CD4-positive, alpha-beta memory T cell (primary cell): Measurements from ENCODE around the gene TLN1. TPM values are rescaled to one million over a fixed set of nuclear protein-coding genes. Genes with fewer than 3 reads are reported as not detected.

Experiments
- CTCF ChIA-PET: fragments of 350-600 bp; sonication (Branson Sonifier 250); formaldehyde crosslinking; loops from one replicate; lab custom pipeline; 2021; ENCODE audit warnings: inconsistent platforms; ENCODE audit not compliant: partially characterized antibody; lab: Charles Lee
- POLR2A ChIA-PET: fragments of 350-600 bp; sonication (Branson Sonifier 250); formaldehyde crosslinking; loops from one replicate; lab custom pipeline; 2021; ENCODE audit not compliant: partially characterized antibody; lab: Charles Lee
- DNase-seq, 5 donors: peaks; one replicate each; pipeline versions ENCODE4 v3.0.0 to v3.0.0-alpha.2; 2020 to 2022; ENCODE audit warnings: mixed read lengths in 1 of 5
- H3K27ac ChIP-seq: one replicate; pipeline ENCODE4 v1.7.0; 2013; ENCODE audit warnings: low read depth, low read length
- H3K27me3 ChIP-seq: 2 replicates; pipeline ENCODE4 v1.7.0; 2013; ENCODE audit warnings: mild to moderate bottlenecking, low read length, moderate library complexity; ENCODE audit not compliant: insufficient read depth
- H3K36me3 ChIP-seq: 2 replicates; pipeline ENCODE4 v1.7.0; 2013; ENCODE audit warnings: mild to moderate bottlenecking, low read length, moderate library complexity; ENCODE audit not compliant: insufficient read depth
- H3K4me1 ChIP-seq: 2 replicates; pipeline ENCODE4 v1.7.0; 2013; ENCODE audit warnings: mild to moderate bottlenecking, low read length, moderate library complexity; ENCODE audit not compliant: insufficient read depth
- H3K4me3 ChIP-seq, 2 donors: one replicate each; pipeline ENCODE4 v1.7.0; 2013; ENCODE audit warnings: low read length in 2 of 2, mild to moderate bottlenecking in 1 of 2
- H3K9me3 ChIP-seq, 2 donors: one replicate each; pipeline ENCODE4 v1.7.0; 2013; ENCODE audit warnings: low read length in 2 of 2, control low read depth in 1 of 2; ENCODE audit not compliant: control insufficient read depth in 1 of 2
- H3K27ac Mint-ChIP-seq, 7 donors: one replicate each; pipeline ENCODE4 v1.8.0; 2020 to 2021; ENCODE audit warnings: mixed read lengths in 7 of 7, mild to moderate bottlenecking in 6 of 7, inconsistent platforms in 3 of 7, moderate library complexity in 3 of 7
- H3K27me3 Mint-ChIP-seq, 2 donors: one replicate each; pipeline ENCODE4 v1.8.0; 2020 to 2021; ENCODE audit warnings: mixed read lengths in 2 of 2
- H3K36me3 Mint-ChIP-seq, 2 donors: one replicate each; pipeline ENCODE4 v1.8.0; 2020 to 2021; ENCODE audit warnings: mixed read lengths in 2 of 2, inconsistent platforms in 1 of 2, mild to moderate bottlenecking in 1 of 2
- H3K4me1 Mint-ChIP-seq, 4 donors: one replicate each; pipeline ENCODE4 v1.8.0; 2020 to 2021; ENCODE audit warnings: mixed read lengths in 4 of 4, mild to moderate bottlenecking in 1 of 4
- H3K4me3 Mint-ChIP-seq, 8 donors: one replicate each; pipeline ENCODE4 v1.8.0; 2020 to 2021; ENCODE audit warnings: mixed read lengths in 8 of 8, mild to moderate bottlenecking in 7 of 8, moderate library complexity in 6 of 8, inconsistent platforms in 3 of 8
- H3K9me3 Mint-ChIP-seq, 8 donors: one replicate each; pipeline ENCODE4 v1.8.0; 2020 to 2021; ENCODE audit warnings: mixed read lengths in 8 of 8, mild to moderate bottlenecking in 5 of 8, inconsistent platforms in 3 of 8, moderate library complexity in 1 of 8
- intact Hi-C: fragments of 100-400 bp; cut with micrococcal nuclease; formaldehyde crosslinking; loops from one replicate; pipeline ENCODE4 v1.15.1; 2023
- polyA plus RNA-seq, 2 donors: library from polyadenylated mRNA; unstranded; fragments of 300-500 nt; fragmentation: Illumina TruSeq; gene quantifications; one replicate each; pipeline ENCODE4 v1.2.3, GENCODE V29; 2021
- total RNA-seq, 2 experiments: library from RNA; stranded (reverse); gene quantifications; one replicate each; pipeline ENCODE4 v1.2.3, GENCODE V29; 2021

TLN1 gene
- total and polyA plus RNA-seq, 4 experiments from 2014 or later, result 13.7 to 316 (median 215) TPM

DNA sequence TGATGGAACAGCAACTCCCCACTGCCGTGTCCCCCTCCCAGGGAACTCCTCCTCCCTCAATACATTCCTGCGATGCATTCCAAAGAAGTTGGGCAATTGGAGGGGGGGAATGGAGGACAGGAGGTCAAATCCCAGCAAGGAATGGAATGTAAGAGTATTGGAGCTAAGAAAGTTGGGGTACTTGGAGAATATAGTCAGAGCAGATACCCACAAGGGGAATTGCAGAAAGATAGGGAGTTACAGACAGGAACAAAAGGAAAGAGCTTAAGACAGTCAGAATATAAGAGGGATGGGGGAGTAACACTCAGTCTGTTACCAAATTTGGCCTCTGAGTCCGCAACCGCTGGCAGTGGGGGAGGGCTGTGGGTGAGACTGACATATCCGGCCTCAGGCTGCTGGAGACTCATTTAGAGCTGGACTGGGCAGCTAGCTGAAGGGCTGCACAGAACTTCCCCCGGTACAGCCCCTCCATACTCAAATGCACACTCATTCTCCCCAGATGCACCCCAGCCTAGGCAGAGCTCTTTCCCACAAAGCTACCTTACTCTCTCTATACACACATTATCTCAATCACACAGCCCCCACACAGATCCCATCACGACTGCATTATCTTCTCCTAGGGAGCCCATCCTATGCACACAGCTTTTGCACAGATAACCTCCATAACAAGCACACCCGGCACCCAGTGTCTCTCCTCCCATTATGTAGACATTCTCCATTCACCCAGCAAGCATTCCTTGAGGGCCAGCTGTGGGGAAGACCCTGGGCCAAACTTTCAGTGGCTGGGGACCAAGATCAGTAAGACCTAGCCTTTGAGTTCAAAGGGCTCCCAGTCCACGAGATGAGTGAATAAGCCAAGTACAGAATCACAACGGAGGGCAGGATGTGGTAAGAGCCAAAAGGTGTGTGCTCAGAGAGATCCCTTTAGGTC is 3.7 kb downstream of the TLN1 start:
- Histone ChIP-seq H3K27me3 (no peaks in the 10 kb centered on the region), H3K36me3 (peaks cover 43% of the 10 kb centered on the region), H3K27ac (peak overlapping the region; percentile 33), H3K4me1 (peaks cover 61% of the 10 kb centered on the region), H3K9me3 (no peaks in the 10 kb centered on the region), H3K4me3 (peak overlapping the region; percentile 19 to 26)
- ChIA-PET POLR2A (interaction anchor here (0.6 to 6.5 kb wide), 17 partner anchors 11 to 124 kb away, joined by 3 to 174 read pairs (median 5); partner anchors contain the start of genes CCDC107, GBA2, HINT2 and RGP1), CTCF (interaction anchor here (0.6 to 14.6 kb wide), 21 partner anchors 8 to 154 kb away, joined by 3 to 249 read pairs (median 6); partner anchors contain the start of genes ARHGEF39, CCDC107, GBA2 and RGP1)
- Mint-ChIP-seq H3K4me3 (no peak overlapping the region), H3K27ac (no peak overlapping the region), H3K9me3 (no peaks in the 10 kb centered on the region), H3K36me3 (peaks cover 26 to 43% of the 10 kb centered on the region in 2 donors), H3K4me1 (peaks cover 5 to 24% (median 17%) of the 10 kb centered on the region in 4 donors), H3K27me3 (no peaks in the 10 kb centered on the region)
- intact Hi-C loops, result loop anchor here (2.0 kb wide), 1 partner anchor 32 kb away; no protein-coding TSS in a partner anchor
- DNase-seq, result peak; percentile 37 to 71 (median 45)

DNA sequence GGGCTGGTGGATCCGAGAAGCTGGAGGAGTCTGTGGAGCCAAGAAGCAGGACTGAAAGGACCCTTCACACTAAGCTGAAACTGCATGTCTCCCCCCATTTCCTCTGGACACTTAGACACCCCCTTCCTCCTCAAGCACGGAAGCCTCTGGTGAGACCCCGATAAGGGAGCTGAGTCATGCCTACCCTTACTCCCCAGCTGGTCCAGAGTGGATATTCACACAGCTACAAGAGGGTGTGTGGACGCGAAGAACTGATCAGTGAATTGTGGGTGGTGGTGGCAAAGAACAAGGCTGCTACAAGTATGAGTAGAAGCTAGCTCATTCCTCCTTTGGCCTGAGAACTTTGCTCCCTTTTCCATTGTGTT is 4.3 kb downstream of the TLN1 start:
- H3K4me1 ChIP-seq, result peaks cover 54% of the 10 kb centered on the region
- H3K27me3 Mint-ChIP-seq, result no peaks in the 10 kb centered on the region
- intact Hi-C loops, result loop anchor here (2.0 kb wide), 1 partner anchor 31 kb away; no protein-coding TSS in a partner anchor
- H3K36me3 ChIP-seq, result peaks cover 47% of the 10 kb centered on the region
- H3K27me3 ChIP-seq, result no peaks in the 10 kb centered on the region
- CTCF ChIA-PET, result interaction anchor here (1.1 to 14.6 kb wide), 15 partner anchors 9 to 124 kb away, joined by 3 to 249 read pairs (median 10); partner anchors contain the start of genes ARHGEF39, CCDC107, GBA2 and RGP1
- H3K4me1 Mint-ChIP-seq, result peaks cover 5 to 20% (median 12%) of the 10 kb centered on the region in 4 donors
- H3K9me3 ChIP-seq, result no peaks in the 10 kb centered on the region
- POLR2A ChIA-PET, result interaction anchor here (0.6 to 6.5 kb wide), 12 partner anchors 11 to 122 kb away, joined by 3 to 174 read pairs (median 6); partner anchors contain the start of genes CCDC107, GBA2, RGP1 and RMRP
- DNase-seq, result no peak
- H3K4me3 ChIP-seq, result peak overlapping the region; percentile 19 to 26
- peak overlapping the region in 1 of 7 donors; percentile 9 for H3K27ac Mint-ChIP-seq
- H3K36me3 Mint-ChIP-seq, result peaks cover 31 to 42% of the 10 kb centered on the region in 2 donors
- peak overlapping the region; percentile 33 for H3K27ac ChIP-seq
- no peaks in the 10 kb centered on the region for H3K9me3 Mint-ChIP-seq
- no peak overlapping the region for H3K4me3 Mint-ChIP-seq

DNA sequence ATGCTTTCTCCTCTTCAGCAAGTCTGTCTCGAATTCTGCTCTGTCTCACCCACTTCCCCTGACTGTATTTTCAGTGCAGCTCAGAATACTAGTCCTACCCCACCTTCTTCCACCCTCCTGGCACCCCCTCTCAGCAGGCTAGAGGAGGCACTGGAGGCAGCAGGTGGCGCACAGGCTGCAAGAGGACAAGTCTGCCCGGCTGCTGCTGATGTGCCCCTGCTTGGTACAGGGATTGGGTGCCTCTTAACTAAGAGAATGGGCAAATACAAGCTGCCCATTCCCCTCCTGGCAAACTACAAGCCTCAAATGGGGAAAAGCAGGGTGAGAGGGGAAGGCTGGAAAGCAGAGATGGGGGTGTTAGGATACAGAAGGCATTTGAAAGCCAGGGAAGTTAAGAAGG is 5.1 kb downstream of the TLN1 start:
- POLR2A ChIA-PET, result interaction anchor here (0.9 to 6.5 kb wide), 4 partner anchors 9 to 79 kb away, joined by 3 to 174 read pairs (median 6); partner anchors contain the start of gene SIT1
- Histone ChIP-seq H3K27me3 (no peaks in the 10 kb centered on the region), H3K9me3 (no peaks in the 10 kb centered on the region), H3K4me1 (peaks cover 52% of the 10 kb centered on the region), H3K4me3 (no peak overlapping the region), H3K27ac (peak overlapping the region; percentile 33), H3K36me3 (peaks cover 54% of the 10 kb centered on the region)
- CTCF ChIA-PET, result interaction anchor here (0.7 to 14.6 kb wide), 10 partner anchors 9 to 123 kb away, joined by 3 to 249 read pairs (median 12); partner anchors contain the start of genes CCDC107, GBA2, RGP1 and RMRP
- H3K9me3 Mint-ChIP-seq, result no peaks in the 10 kb centered on the region
- peak overlapping the region in 5 of 7 donors; percentile 84 to 89 (median 88) for H3K27ac Mint-ChIP-seq
- DNase-seq, result peak in 3 of 5 donors; percentile 15 to 53 (median 16)
- peak overlapping the region in 5 of 8 donors; percentile 47 to 74 (median 67) for H3K4me3 Mint-ChIP-seq
- peaks cover 38 to 45% of the 10 kb centered on the region in 2 donors for H3K36me3 Mint-ChIP-seq
- peaks cover 0 to 20% (median 13%) of the 10 kb centered on the region in 4 donors for H3K4me1 Mint-ChIP-seq
- H3K27me3 Mint-ChIP-seq, result no peaks in the 10 kb centered on the region
- intact Hi-C loops, result no loop called here

DNA sequence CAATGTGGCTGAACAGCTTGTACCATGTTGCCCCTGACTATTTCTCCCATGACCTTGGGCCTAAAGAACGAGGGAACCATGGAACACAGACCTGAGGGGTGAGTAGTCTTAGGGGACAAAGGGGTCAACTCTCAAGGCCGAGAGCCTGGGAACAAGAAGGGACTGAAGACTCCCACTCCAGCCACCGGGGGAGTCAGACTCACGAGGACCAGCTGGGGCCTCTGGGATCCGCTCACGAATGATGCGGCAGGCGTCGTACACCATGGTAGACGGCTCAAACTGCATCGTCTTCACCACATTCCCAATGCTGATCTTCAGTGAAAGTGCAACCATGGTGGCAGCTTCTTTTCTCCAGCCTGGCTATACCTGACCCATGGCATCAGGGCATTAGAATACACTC is 6.6 kb downstream of the TLN1 start:
- H3K36me3 Mint-ChIP-seq, result peaks cover 47 to 59% of the 10 kb centered on the region in 2 donors
- no peak for DNase-seq
- no peaks in the 10 kb centered on the region for H3K9me3 ChIP-seq
- H3K4me1 ChIP-seq, result peaks cover 39% of the 10 kb centered on the region
- H3K4me3 ChIP-seq, result no peak overlapping the region
- intact Hi-C loops, result no loop called here
- peaks cover 70% of the 10 kb centered on the region for H3K36me3 ChIP-seq
- no peaks in the 10 kb centered on the region for H3K9me3 Mint-ChIP-seq
- H3K27ac Mint-ChIP-seq, result peak overlapping the region in 2 of 7 donors; percentile 15 to 35
- CTCF ChIA-PET, result interaction anchor here (1.3 to 9.3 kb wide), 3 partner anchors 10 to 30 kb away, joined by 3 to 118 read pairs (median 8); no protein-coding TSS in a partner anchor
- no peak overlapping the region for H3K27ac ChIP-seq
- POLR2A ChIA-PET, result interaction anchor here (0.6 to 0.7 kb wide), 2 partner anchors 10 to 15 kb away, joined by 3 to 4 read pairs; no protein-coding TSS in a partner anchor
- no peaks in the 10 kb centered on the region for H3K27me3 ChIP-seq
- peaks cover 3 to 15% (median 10%) of the 10 kb centered on the region in 4 donors for H3K4me1 Mint-ChIP-seq
- H3K27me3 Mint-ChIP-seq, result no peaks in the 10 kb centered on the region
- no peak overlapping the region for H3K4me3 Mint-ChIP-seq

DNA sequence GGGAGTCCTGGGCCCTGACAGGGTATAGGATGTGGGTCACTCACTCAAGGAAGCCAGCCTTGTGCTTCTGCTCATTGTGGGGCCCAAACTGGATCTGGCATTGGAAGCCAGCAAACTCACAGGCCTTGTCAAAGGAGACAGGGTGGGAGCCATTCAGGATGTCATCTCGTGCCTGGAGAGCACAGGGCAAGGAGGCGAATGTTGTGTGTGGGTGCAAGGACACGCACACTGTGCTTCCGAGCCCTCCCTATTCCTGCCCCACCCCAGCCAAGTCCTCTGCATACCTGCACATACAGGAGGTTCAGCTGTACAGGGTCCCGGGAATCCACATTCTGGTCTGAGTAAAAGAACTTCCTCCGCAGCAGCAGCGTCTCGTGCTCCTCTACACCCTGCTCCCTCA is 8.1 kb downstream of the TLN1 start:
- H3K4me1 Mint-ChIP-seq, result peaks cover 3 to 15% (median 8%) of the 10 kb centered on the region in 4 donors
- no peak overlapping the region for H3K4me3 Mint-ChIP-seq
- POLR2A ChIA-PET, result no interaction called here

DNA sequence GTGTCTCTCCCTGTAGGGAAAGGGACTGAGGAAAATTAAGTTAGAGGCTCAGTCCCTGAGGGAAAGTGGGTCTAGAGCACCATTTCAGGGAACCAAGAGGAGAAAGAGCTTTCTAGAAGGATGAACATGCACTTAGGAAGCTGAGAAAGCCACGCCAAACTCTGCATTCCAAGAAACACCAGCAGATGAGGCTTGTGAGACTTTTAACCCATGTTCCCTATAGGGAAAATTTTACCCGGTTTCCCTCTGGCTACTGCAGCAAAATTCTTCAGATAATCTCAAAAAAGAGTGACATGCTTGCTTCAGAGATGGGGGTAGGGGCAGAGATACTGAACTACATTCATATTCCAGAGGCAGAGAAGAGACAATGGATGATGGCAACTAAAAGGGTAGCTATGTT is 8.6 kb downstream of the TLN1 start:
- no peak overlapping the region for H3K4me3 Mint-ChIP-seq
- H3K9me3 Mint-ChIP-seq, result no peaks in the 10 kb centered on the region
- Histone ChIP-seq H3K4me3 (no peak overlapping the region), H3K36me3 (peaks cover 89% of the 10 kb centered on the region), H3K27me3 (no peaks in the 10 kb centered on the region), H3K9me3 (no peaks in the 10 kb centered on the region), H3K4me1 (peaks cover 20% of the 10 kb centered on the region), H3K27ac (no peak overlapping the region)
- H3K4me1 Mint-ChIP-seq, result peaks cover 3 to 15% (median 8%) of the 10 kb centered on the region in 4 donors
- CTCF ChIA-PET, result interaction anchor here (0.8 to 1.6 kb wide), 3 partner anchors 27 to 76 kb away, joined by 3 to 6 read pairs (median 3); partner anchors contain the start of gene ARHGEF39
- peaks cover 56 to 75% of the 10 kb centered on the region in 2 donors for H3K36me3 Mint-ChIP-seq
- intact Hi-C loops, result no loop called here
- no peaks in the 10 kb centered on the region for H3K27me3 Mint-ChIP-seq
- POLR2A ChIA-PET, result interaction anchor here (1.1 kb wide), 1 partner anchor 9 kb away, joined by 3 read pairs; no protein-coding TSS in a partner anchor
- peak overlapping the region in 1 of 7 donors; percentile 85 for H3K27ac Mint-ChIP-seq
- DNase-seq, result no peak

More for the DNA sequence above, 8.1 kb downstream of the TLN1 start:
- peaks cover 55 to 73% of the 10 kb centered on the region in 2 donors for H3K36me3 Mint-ChIP-seq
- Histone ChIP-seq H3K27ac (no peak overlapping the region), H3K4me1 (peaks cover 24% of the 10 kb centered on the region), H3K4me3 (no peak overlapping the region), H3K9me3 (no peaks in the 10 kb centered on the region), H3K27me3 (no peaks in the 10 kb centered on the region), H3K36me3 (peaks cover 84% of the 10 kb centered on the region)
- no peaks in the 10 kb centered on the region for H3K9me3 Mint-ChIP-seq
- peak overlapping the region in 3 of 7 donors; percentile 47 to 85 (median 71) for H3K27ac Mint-ChIP-seq
- intact Hi-C loops, result no loop called here
- DNase-seq, result no peak
- H3K27me3 Mint-ChIP-seq, result no peaks in the 10 kb centered on the region
- CTCF ChIA-PET, result interaction anchor here (1.6 kb wide), 2 partner anchors 27 to 76 kb away, joined by 3 to 6 read pairs; no protein-coding TSS in a partner anchor
